Endothelial cell of umbilical vein (primary cell): ENCODE measurements around the gene RFX1. TPM values are rescaled to one million over a fixed set of nuclear protein-coding genes. Genes with fewer than 3 reads are reported as not detected.
A peak's percentile ranks its signal among the peaks of the same experiment; 100 is the strongest.
"Not testable (repeated sequence)": the region's sequence is repeated elsewhere in the genome, so short reads cannot be mapped to it uniquely, and the experiment has no call there.

Experiments
- BruUV-seq: library from RNA; stranded (reverse); fragments of 400-500 nt; replicated peaks from 2 replicates; lab custom pipeline; 2021; lab: Mats Ljungman, UMichigan
- CTCF ChIA-PET: fragments of 300-600, 350-600 bp; sonication (Branson Sonifier 250); formaldehyde crosslinking; loops from one replicate; lab custom pipeline; 2021; ENCODE audit warnings: antibody characterized with exemption, inconsistent platforms; lab: Charles Lee
- POLR2A ChIA-PET: fragments of 300-600, 350-600 bp; sonication (Branson Sonifier 250); formaldehyde crosslinking; loops from one replicate; lab custom pipeline; 2021; ENCODE audit warnings: antibody characterized with exemption, inconsistent platforms; lab: Charles Lee
- DNase-seq: peaks from one replicate; pipeline ENCODE4 v3.0.0-alpha.2; 2011; ENCODE audit warnings: low read depth, low spot score
- FAIRE-seq: peaks from 2 replicates; lab custom pipeline; 2011; peaks lifted over from hg19 to GRCh38; lab: Jason Lieb, UNC
- H2AFZ ChIP-seq: 2 replicates; pipeline ENCODE4 v1.6.0; 2012; ENCODE audit warnings: low read depth, low read length, control low read depth, inconsistent platforms
- H3K27ac ChIP-seq: 2 replicates; pipeline ENCODE4 v1.5.1; 2011; ENCODE audit warnings: low read depth, mild to moderate bottlenecking, control low read depth, low read length, moderate library complexity; ENCODE audit not compliant: insufficient read depth
- H3K27me3 ChIP-seq, 2 experiments: 2 replicates each; pipeline versions ENCODE4 v1.6.0 to v1.6.1; 2011; ENCODE audit warnings: low read length in 2 of 2, mixed read lengths in 1 of 2; ENCODE audit not compliant: control insufficient read depth in 2 of 2, insufficient read depth in 2 of 2
- H3K36me3 ChIP-seq, 2 experiments: 2 replicates in 1 of 2; 3 replicates in 1 of 2; pipeline ENCODE4 v1.5.1; 2011; ENCODE audit warnings: low read length in 2 of 2, mild to moderate bottlenecking in 1 of 2, moderate library complexity in 1 of 2; ENCODE audit not compliant: control insufficient read depth in 2 of 2, insufficient read depth in 2 of 2; ENCODE audit errors: extremely low read depth in 1 of 2
- H3K4me1 ChIP-seq: 3 replicates; pipeline ENCODE4 v1.5.1; 2011; ENCODE audit warnings: mild to moderate bottlenecking, low read length; ENCODE audit not compliant: control insufficient read depth, insufficient read depth; ENCODE audit errors: extremely low read depth
- H3K4me2 ChIP-seq: 2 replicates; pipeline ENCODE4 v1.6.1; 2011; ENCODE audit warnings: low read length, control low read depth, mixed read lengths; ENCODE audit not compliant: insufficient read depth
- H3K4me3 ChIP-seq, 3 experiments: fragments of 200-600 bp in 1 of 3; sonication (generic), shearing (Covaris generic) in 1 of 3; replicated peaks in 1 of 3; 2 replicates each; pipeline ENCODE4 v1.5.1; 2011 to 2016; ENCODE audit warnings: control low read depth in 3 of 3, low read length in 3 of 3, mild to moderate bottlenecking in 2 of 3, inconsistent platforms in 1 of 3, low read depth in 1 of 3, moderate library complexity in 1 of 3; ENCODE audit not compliant: insufficient read depth in 1 of 3
- H3K79me2 ChIP-seq: 2 replicates; pipeline ENCODE4 v1.6.0; 2012; ENCODE audit warnings: low read length, inconsistent platforms; ENCODE audit not compliant: control insufficient read depth, insufficient read depth
- H3K9ac ChIP-seq: replicated peaks from 2 replicates; pipeline ENCODE3; 2011; ENCODE audit warnings: low read length, control low read depth; ENCODE audit not compliant: insufficient read depth; ENCODE audit errors: extremely low read depth
- H3K9me1 ChIP-seq: replicated peaks from 3 replicates; pipeline ENCODE4 v1.6.0; 2011; ENCODE audit warnings: mild to moderate bottlenecking, low read length; ENCODE audit not compliant: control insufficient read depth, insufficient read depth; ENCODE audit errors: extremely low read depth
- H3K9me3 ChIP-seq: replicated peaks from 2 replicates; pipeline ENCODE4 v1.5.1; 2012; ENCODE audit warnings: low read length, inconsistent platforms; ENCODE audit not compliant: control insufficient read depth, insufficient read depth
- H4K20me1 ChIP-seq: replicated peaks from 2 replicates; pipeline ENCODE3; 2011; ENCODE audit warnings: mild to moderate bottlenecking, low read length; ENCODE audit not compliant: control insufficient read depth, insufficient read depth; ENCODE audit errors: extremely low read depth
- CTCF ChIP-seq, 2 donors: IDR thresholded peaks; 1 replicate in 1 of 2; 2 replicates in 1 of 2; pipeline ENCODE4 v1.5.1; 2011; ENCODE audit warnings: low read length in 2 of 2, mild to moderate bottlenecking in 2 of 2, moderate library complexity in 2 of 2, control low read depth in 1 of 2, inconsistent platforms in 1 of 2, low read depth in 1 of 2; ENCODE audit not compliant: insufficient read depth in 1 of 2; ENCODE audit errors: extremely low read depth in 1 of 2
- POLR2AphosphoS5 ChIP-seq: IDR thresholded peaks from 2 replicates; pipeline ENCODE4 v1.6.1; 2012; ENCODE audit warnings: low read depth, mild to moderate bottlenecking, control low read depth, low read length, moderate library complexity; ENCODE audit not compliant: insufficient read depth
- dilution Hi-C: fragments of 300-500 bp; cut with MboI; formaldehyde crosslinking; loops from one replicate; pipeline ENCODE4 v1.15.0; 2019; ENCODE audit warnings: low sequenced_read_pairs; ENCODE audit not compliant: extremely low pct_ligation_motif_present
- intact Hi-C: fragments of 100-400 bp; cut with micrococcal nuclease; formaldehyde crosslinking; loops from one replicate; pipeline ENCODE4 v1.10.0; 2022
- polyA plus RNA-seq, 4 experiments: library from polyadenylated mRNA; depleted of rRNA in 3 of 4; stranded (reverse) in 3 of 4; unstranded in 1 of 4; fragments of >200 nt; gene quantifications; 2 replicates each; pipeline versions ENCODE4 v1.2.1 to v1.2.3, GENCODE V29; 2011 to 2012; ENCODE audit warnings: missing spikeins in 1 of 4
- total RNA-seq: library from RNA; stranded (reverse); gene quantifications from 2 replicates; pipeline ENCODE4 v1.2.3, GENCODE V29; 2021

Gene RFX1
- total and polyA plus RNA-seq, 2 donors (not counting 3 experiments of a cell fraction or from before 2014, with no cell fraction given), result 2.3 to 14.7 TPM

DNA sequence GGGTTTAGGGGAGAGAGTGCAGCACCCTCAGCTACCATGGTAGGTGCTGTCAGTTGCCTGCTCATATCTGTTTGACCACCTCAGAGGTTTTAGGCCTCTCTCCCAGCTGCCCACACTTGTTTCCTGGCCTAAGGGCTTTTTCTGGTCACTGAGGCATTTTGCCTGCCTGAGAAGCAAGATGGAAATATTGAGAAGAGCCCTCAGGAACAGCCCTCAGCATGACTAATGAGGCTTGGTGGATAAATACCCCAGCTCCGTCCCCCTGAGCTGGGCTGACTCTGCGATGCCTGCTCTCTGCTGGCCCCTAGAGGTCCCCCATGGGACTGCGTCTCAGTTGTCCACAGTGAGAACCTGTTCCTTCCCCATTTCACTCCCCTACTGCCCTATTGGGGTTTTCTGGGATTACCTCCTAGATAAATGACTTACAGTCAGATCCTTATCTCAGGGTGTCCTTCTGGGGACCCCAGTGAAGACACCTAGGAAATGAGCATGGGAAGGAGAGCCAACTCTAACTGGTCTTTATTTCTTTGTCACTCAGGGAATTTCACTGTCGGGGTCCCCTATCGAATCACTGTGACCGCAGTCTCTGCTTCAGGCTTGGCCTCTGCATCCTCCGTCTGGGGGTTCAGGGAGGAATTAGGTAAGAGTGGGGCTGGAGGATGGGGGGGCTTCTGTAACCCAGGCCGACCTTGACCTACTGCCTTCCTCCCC lies 42.5 kb upstream of the RFX1 start:
- Histone ChIP-seq H3K36me3 (no peaks in the 10 kb centered on the region), H3K79me2 (no peaks in the 10 kb centered on the region), H3K4me2 (no peak overlapping the region), H4K20me1 (no peaks in the 10 kb centered on the region), H3K4me3 (no peak overlapping the region), H3K9me3 (no peaks in the 10 kb centered on the region), H3K9me1 (no peaks in the 10 kb centered on the region), H3K27ac (no peak overlapping the region), H3K4me1 (no peaks in the 10 kb centered on the region), H3K9ac (no peak overlapping the region), H3K27me3 (no peaks in the 10 kb centered on the region), H2AFZ (no peak overlapping the region)
- DNase-seq (peak; percentile 35), FAIRE-seq (peak; percentile 81)
- TF ChIP-seq CTCF (IDR thresholded peaks at IDR 0.05; ENCODE audit: extremely low read depth in 1 of 2, insufficient read depth in 1 of 2, low read depth in 1 of 2, low read length in 2 of 2) (peak; percentile 83 to 91), POLR2AphosphoS5 (no peak)
- dilution Hi-C loops (no loop called here), intact Hi-C loops (loop anchor here (10.0 kb wide), 1 partner anchor 454 kb away; no protein-coding TSS in a partner anchor)
- BruUV-seq, result no TSS peak
- POLR2A ChIA-PET, result no interaction called here
- CTCF ChIA-PET, result interaction anchor here (0.7 to 6.4 kb wide), 14 partner anchors 9 to 170 kb away, joined by 3 to 58 read pairs (median 4); partner anchors contain the start of genes DCAF15, IL27RA and MISP3

DNA sequence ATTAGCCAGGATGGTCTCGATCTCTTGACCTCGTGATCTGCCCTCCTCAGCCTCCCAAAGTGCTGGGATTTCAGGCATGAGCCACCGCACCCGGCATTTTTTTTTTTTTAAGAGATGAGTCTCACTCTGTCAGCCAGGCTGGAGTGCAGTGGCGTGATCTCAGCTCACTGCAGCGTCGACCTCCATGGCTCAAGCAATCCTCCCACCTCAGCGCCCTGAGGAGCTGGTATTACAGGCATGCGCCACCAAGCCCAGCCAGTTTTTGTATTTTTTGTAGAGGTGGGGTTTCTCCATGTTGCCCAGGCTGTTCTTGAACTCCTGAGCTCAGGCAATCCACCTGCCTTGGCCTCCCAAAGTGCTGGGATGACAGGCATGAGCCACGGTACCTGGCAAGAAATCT lies 41.7 kb upstream of the RFX1 start:
- H2AFZ ChIP-seq, H3K4me2 ChIP-seq, H3K9ac ChIP-seq, H3K79me2 ChIP-seq, H3K27ac ChIP-seq, dilution Hi-C loops, H3K27me3 ChIP-seq, H3K4me1 ChIP-seq, FAIRE-seq, BruUV-seq, H4K20me1 ChIP-seq, H3K9me1 ChIP-seq, H3K9me3 ChIP-seq, DNase-seq, H3K36me3 ChIP-seq, H3K4me3 ChIP-seq: not testable (repeated sequence)
- CTCF ChIA-PET, result interaction anchor here (0.7 to 6.4 kb wide), 13 partner anchors 9 to 169 kb away, joined by 3 to 58 read pairs (median 4); partner anchors contain the start of genes DCAF15, IL27RA and MISP3
- intact Hi-C loops, result loop anchor here (10.0 kb wide), 1 partner anchor 453 kb away; no protein-coding TSS in a partner anchor
- POLR2A ChIA-PET, result interaction anchor here (0.6 kb wide), 1 partner anchor 211 kb away, joined by 5 read pairs; no protein-coding TSS in a partner anchor
